ENCODE results near the gene USP49.
"Not testable (repeated sequence)": the region's sequence is repeated elsewhere in the genome, so short reads cannot be mapped to it uniquely, and the experiment has no call there.

The USP49 gene

GRCh38 chr6:41770381-41771057 lies 124.7 kb downstream of the USP49 start:
- no peak overlapping the region for H3K27ac ChIP-seq
- H3K4me3 ChIP-seq, result no peak overlapping the region

GRCh38 chr6:41769376-41769775 lies 125.8 kb downstream of the USP49 start:
- Histone ChIP-seq H3K27ac (no peak overlapping the region), H3K4me3 (no peak overlapping the region)

GRCh38 chr6:41768545-41769308 lies 126.4 kb downstream of the USP49 start:
- Histone ChIP-seq H3K4me3 (no peak overlapping the region), H3K27ac (peak overlapping the region in 1 of 21 experiments; percentile 16)

DNA sequence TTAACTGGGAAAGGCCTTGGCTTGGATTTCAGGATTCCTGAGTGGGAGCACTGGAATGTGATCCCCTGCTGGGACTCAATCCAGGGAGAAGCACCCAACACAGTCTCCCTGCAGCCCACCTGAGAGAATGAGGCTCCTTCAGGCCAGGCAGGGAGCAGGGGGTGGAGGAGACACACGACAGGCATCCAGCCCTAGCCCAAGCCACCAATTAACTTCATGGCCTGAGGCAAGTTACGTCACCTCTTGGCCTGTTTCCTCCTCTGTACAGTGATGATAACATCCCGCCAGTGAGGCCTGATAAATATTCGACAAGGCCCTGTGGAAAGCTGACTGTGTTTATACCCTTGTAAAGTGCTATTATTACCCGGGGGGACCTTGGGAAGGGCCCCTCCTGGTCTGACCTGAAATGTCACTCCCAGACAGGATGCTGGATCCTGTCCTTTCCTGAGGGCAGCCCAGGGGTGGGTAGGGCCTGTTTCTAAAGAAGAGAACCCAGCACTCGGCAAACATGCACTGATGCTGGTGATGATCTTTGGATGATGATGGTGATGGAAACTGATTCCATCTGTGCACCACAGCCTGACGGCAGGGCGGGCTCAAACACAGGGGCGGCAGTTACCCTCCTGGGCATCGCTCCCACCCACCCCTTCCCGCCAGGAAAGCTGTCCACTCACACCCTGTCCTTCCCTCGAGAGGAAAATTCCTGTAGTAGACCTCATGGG lies 127.9 kb downstream of the USP49 start:
- peak overlapping the region in 3 of 21 experiments; percentile 16 to 51 (median 42) for H3K27ac ChIP-seq
- no peak overlapping the region for H3K4me3 ChIP-seq

- H3K4me3 ChIP-seq, H3K27ac ChIP-seq: not testable (repeated sequence)
These were observed 129.0 kb downstream of the USP49 start for GRCh38 chr6:41766043-41766664.

GRCh38 chr6:41763470-41763869 lies 131.7 kb downstream of the USP49 start:
- no peak overlapping the region for H3K27ac ChIP-seq
- no peak overlapping the region for H3K4me3 ChIP-seq

DNA sequence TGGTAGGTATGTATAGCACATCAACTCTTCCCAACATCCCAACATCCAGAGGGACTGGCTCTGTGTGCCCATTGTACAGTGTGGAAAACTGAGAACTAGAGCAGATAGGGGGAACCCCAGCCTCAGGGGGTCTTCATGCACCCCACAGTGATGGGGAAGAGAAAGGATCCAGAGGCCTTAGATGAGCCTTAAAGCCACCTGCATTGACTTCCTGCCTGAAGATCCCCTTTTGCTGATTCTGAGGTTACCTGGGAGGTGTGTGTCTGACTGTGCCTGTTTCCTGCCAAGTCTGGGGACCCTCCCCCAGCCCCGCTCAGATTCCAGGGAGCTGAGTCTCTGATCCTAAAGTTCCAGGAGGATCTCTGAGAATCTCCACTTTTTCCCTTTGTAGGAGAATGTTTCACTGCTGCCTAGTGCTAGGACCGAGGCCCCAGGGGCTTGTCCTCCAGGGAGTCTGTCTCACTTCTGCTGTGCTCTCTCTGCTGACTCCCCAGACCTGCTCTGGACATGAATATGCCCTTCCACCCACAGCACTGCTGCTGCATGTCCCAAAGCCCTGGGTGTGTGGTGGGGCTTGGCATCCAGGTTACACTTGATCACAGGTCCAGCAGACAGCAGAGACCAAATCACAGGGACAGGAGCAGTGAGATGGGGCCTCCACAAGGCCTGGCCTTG lies 135.1 kb downstream of the USP49 start:
- Histone ChIP-seq H3K4me3 (no peak overlapping the region), H3K27ac (no peak overlapping the region)

GRCh38 chr6:41759106-41759904 lies 135.9 kb downstream of the USP49 start:
- no peak overlapping the region for H3K27ac ChIP-seq
- H3K4me3 ChIP-seq, result no peak overlapping the region

GRCh38 chr6:41758641-41759035 lies 136.5 kb downstream of the USP49 start:
- Histone ChIP-seq H3K4me3 (no peak overlapping the region), H3K27ac (no peak overlapping the region)

- H3K4me3 ChIP-seq, result no peak overlapping the region
- no peak overlapping the region for H3K27ac ChIP-seq
These were observed 137.1 kb downstream of the USP49 start for GRCh38 chr6:41757931-41758640.

GRCh38 chr6:41757271-41757670 lies 137.9 kb downstream of the USP49 start:
- Histone ChIP-seq H3K27ac (no peak overlapping the region), H3K4me3 (no peak overlapping the region)

DNA sequence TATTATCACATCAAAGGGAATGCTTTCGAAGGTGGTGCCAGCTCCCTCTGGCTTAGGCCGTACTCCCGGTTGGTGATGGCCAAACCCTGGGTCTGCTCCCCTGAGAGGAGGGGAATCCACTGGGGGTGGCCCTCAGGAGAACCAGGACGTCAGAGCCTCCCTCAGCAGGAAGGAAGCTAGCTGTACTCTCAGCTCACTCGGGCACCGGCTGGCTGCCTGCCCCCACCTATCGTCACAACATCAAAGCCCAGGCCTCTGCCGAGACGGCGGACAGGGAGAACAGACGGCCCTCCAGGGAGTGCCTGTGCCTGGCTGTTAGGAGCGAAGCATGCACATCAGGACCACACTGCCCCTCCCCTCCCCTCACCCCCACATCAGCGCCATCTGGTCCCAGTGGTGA lies 138.8 kb downstream of the USP49 start:
- H3K4me3 ChIP-seq, result no peak overlapping the region

DNA sequence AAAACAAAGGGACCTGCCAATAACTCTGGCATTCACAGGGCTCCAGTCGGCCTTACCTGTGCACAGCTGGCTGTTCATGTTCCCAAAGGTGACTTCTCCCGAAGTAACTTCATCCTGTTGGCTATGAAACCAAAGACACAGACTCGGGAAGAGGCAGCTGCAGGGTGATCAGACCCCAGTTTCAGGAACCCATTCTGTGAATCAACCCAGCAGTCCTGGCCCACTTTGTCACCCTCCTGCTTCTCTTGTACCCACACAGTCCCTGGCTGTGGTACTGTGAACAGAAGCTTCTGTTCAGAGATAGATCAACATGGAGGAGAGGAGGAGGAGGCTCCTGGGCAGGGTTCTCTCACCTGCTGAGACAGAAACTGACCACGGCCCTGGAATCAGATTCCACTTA lies 139.3 kb downstream of the USP49 start:
- H3K4me3 ChIP-seq, result no peak overlapping the region
- no peak overlapping the region for H3K27ac ChIP-seq

More for the DNA sequence above, 138.8 kb downstream of the USP49 start:
- H3K27ac ChIP-seq, result no peak overlapping the region

DNA sequence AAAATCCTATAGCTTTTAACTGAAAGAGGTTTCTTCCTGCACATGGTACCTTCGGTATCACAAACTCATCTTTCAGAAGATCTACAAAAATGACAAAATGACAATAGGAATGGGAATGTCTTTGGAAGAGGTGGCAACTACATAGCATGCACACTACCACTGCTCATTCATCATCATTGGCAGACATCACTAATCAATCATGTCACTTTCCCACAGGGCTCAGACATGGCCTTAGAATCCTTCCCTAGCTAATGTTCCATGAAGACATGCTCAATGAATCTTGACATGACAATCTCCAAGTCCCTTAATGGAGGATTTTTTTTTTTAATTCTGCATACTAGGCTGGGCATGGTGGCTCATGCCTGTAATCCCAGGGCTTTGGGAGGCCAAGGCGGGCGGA lies 144.8 kb downstream of the USP49 start:
- no peak overlapping the region for H3K27ac ChIP-seq
- H3K4me3 ChIP-seq, result no peak overlapping the region

DNA sequence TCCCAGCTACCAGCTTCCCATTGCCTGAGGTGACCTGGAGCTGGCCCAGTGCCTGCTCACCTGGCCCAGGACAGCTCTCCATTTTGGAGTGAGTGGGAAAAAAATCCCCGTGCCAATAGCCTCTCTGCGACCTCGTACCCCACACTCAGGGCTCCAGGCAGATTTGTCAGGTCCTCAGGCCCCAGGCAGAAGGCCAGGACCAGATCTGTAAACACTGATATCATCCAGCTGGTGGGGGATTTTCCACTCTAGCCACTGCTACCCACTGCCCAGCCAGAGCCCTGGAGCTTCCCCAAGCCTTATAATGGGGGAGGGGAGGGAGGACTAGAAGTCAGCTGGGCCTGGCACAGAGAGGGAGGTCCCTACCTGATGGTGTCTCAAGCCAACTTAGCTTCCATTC lies 146.6 kb downstream of the USP49 start:
- no peak overlapping the region for H3K27ac ChIP-seq
- H3K4me3 ChIP-seq, result no peak overlapping the region

- no peak overlapping the region for H3K4me3 ChIP-seq
- no peak overlapping the region for H3K27ac ChIP-seq
These were observed 147.1 kb downstream of the USP49 start for GRCh38 chr6:41748102-41748477.

- Histone ChIP-seq H3K27ac (no peak within 1 kb of the TSS), H3K4me3 (no peak within 1 kb of the TSS)
These were observed 147.7 kb downstream of the USP49 start, which contains the start of gene PGC for GRCh38 chr6:41747256-41748101. Gene PGC (minus strand): TSS chr6:41747397. CDS start chr6:41747334, 63 bp downstream.
